HG02973 (cell line): Measurements from ENCODE around the gene CNTNAP2.

ENCODE experiments used
- ATAC-seq: cut with Tn5 transposase; IDR thresholded peaks from one replicate; pipeline ENCODE4 v1.9.1; 2021; ENCODE audit warnings: moderate library complexity; ENCODE audit not compliant: unreplicated experiment

Gene CNTNAP2

DNA sequence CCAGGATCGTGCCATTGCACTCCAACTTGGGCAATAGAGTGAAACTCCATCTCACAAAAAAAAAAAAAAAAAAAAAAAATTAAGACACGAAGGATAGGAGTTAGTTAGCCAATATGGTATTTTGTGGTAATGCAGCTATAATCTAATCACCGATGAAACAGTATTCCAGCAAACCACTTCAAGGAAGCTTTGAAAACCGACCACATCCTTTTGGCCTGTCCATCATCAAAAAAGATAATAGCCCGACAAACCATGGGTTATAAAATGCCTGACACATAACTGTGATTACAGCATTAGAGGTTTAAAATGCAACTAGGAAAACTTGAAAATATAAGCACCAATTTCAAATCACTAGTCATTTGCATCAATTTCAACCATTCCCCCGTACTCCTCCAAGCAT, 1745.3 kb downstream of the CNTNAP2 start:
- no peak for ATAC-seq

DNA sequence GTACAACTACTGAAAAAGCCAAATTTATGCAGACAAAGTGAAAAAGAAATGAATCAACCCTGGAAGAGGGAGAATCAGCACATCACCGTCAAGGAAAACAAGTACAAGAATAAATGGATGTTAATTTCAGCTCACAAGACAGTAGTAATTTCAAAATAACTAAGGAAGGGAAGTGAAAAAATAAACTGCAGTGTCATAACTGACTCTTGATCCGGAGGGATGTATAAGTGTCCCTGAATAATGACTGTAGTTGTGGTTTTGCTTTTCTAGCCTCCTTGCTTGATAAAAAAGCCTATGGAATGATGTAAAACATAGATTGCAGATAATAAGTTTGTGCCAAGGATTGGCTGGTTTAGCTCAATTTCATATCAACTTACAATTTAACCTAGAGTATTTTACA, 1752.9 kb downstream of the CNTNAP2 start:
- ATAC-seq = no peak

- ATAC-seq = no peak
These were observed 1762.5 kb downstream of the CNTNAP2 start for GRCh38 chr7:147878912-147879661.

DNA sequence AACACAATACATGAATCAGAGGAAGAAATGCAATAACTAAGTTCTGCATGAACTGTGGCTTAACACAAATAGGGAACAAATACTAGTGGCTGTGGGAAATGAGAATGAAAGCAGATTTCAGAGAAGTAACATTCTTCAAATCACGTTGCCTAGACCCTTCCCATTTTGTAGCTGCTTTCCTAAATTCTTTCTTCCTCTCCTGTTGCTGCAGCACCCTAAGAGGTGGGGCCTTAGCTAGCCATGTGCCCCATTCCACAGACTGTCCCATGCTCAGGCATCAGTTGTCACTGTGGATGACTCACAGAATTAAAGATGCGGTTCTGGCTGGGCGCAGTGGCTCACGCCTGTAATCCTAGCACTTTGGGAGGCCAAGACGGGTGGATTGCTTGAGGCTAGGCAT, 1769.3 kb downstream of the CNTNAP2 start:
- ATAC-seq = no peak

DNA sequence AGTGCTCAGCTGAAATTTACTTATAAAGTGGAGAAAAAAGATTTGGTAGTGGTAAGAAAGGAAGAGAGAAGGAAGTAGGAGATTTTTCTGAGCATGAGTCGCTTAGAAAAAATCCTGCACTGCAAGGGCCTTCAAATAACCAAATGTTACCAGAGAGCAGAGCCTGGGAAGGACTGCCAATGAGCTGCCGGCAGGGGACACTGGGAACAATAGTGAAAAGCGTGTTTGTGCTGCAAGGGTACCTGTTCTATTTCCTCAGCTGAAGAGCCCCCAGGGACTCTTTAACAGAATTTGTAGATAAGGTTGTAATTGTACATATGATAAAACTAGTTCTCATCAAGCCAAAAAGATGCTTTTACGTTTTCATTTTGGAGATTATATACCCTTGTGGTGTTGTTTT, 1777.7 kb downstream of the CNTNAP2 start:
- ATAC-seq = no peak

- no peak for ATAC-seq
These were observed 1779.5 kb downstream of the CNTNAP2 start for GRCh38 chr7:147896121-147896520.

- ATAC-seq = no peak
These were observed 1787.1 kb downstream of the CNTNAP2 start for GRCh38 chr7:147903536-147904218.

- ATAC-seq = no peak
These were observed 1787.6 kb downstream of the CNTNAP2 start for GRCh38 chr7:147904219-147904576.

- no peak for ATAC-seq
These were observed 1793.0 kb downstream of the CNTNAP2 start for GRCh38 chr7:147909431-147910148.

DNA sequence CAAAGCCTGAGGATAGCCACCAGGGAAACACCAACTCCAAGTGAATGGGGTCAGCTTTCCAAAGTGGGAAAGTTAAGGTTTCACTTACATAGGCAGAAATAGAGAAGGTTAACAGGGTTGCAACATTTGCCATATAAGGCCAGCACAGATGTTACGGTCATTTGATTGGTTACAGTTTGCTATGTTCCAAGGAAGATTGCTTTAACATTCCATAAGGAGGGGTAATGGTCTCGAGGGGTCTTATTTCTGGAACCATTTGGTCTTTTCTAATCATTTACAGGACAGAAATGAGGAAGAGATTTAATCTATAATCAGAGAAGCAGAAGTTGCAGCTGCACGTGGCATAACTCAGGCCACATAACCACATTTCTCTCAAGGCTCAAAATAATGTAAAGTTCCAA, 1794.6 kb downstream of the CNTNAP2 start:
- no peak for ATAC-seq

- ATAC-seq = no peak
These were observed 1795.7 kb downstream of the CNTNAP2 start for GRCh38 chr7:147912291-147912690.

GRCh38 chr7:147912946-147913638, 1796.5 kb downstream of the CNTNAP2 start:
- no peak for ATAC-seq

GRCh38 chr7:147915781-147916180, 1799.2 kb downstream of the CNTNAP2 start:
- ATAC-seq = no peak

DNA sequence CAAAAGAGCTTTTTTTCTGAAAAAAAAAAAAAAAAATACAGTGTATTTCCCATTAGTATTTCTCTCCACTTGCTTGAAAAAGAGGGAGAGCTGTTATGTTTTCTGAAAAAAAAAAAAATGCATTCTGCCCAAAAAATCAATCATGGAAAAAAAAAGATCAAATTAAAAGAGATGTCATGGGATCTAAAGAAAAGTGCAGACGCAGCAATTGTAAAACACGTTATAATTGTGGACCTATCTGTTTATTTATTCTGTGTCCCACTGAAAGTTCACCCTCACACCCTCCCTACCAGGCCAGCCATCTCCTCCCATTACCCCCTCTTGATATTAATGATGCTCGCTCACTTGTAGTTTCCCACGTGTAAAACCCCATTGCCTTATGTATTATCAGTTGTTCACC, 1800.0 kb downstream of the CNTNAP2 start:
- ATAC-seq = no peak

GRCh38 chr7:147923841-147924240, 1807.2 kb downstream of the CNTNAP2 start:
- no peak for ATAC-seq

- ATAC-seq = no peak
These were observed 1820.8 kb downstream of the CNTNAP2 start for GRCh38 chr7:147937428-147937827.

- no peak for ATAC-seq
These were observed 1824.8 kb downstream of the CNTNAP2 start for GRCh38 chr7:147941381-147941780.

GRCh38 chr7:147944321-147944720, 1827.7 kb downstream of the CNTNAP2 start:
- ATAC-seq = no peak

DNA sequence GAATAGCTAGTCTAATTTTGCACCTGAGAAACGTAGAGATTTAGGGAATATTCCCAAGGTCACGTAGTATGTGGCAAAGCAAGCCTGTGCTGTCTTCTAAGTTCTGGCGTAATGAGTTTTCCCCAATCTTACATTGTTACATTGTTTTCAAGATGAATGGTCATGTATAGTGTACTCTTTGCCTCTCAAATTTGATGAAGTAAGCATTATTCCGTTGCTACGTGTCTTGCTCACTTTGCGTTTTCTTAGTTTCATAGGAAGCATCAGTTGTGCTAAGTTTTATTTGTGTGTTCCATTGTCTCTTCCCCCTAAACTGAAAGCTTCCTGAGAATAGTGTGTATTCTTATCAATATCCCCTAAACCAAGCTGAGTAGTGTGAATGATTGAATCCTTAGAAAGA, 1836.3 kb downstream of the CNTNAP2 start:
- ATAC-seq = no peak

DNA sequence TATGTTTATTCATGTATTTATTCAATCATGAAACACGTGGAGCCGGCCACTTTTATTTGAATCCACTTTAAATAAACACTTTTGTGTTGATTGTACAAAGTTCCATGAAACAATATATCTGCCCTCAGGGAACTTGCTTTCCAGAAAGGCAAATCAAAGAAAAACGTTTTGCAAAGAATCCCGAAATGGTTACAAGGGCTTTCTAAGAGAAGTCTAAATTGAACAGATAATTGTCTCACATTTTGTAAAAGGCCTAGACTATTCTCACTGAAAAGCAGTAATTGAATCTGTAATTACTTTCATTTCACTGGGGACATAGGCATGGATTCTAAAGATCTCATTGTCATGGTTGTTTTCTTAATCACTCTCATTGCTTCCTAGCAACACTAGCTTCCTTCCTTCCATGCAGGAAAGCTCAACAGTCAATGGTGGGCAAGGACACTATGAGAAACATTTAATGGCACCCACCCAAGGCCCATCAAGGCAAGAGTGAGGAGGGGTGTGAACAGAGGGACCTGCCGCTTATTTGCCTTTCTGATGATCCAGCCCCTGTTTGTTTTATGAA, 1851.5 kb downstream of the CNTNAP2 start:
- ATAC-seq = no peak

DNA sequence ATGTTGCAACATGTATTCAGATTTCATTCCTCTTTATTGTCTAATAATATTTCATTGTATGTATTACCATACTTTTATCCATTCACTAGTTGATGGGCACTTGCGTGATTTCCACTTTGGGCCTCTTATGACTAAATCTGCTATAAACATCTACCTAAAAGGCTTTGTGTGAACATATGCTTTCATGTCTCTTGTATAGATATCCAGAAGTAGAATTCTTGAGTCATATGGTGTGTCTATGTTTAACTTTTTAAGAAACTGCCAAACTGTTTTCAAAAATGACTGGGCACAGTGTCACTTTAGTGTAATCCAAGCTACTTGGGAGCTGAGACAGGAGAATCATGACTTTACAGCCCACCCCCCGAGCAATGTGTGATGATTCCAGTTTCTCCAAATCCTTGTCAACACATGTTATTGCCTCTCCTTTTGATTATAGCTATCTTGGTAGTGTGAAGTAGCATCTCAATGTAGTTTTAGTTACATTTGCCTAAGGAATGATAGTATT, 1855.1 kb downstream of the CNTNAP2 start:
- ATAC-seq = no peak
